Activated naive CD4-positive, alpha-beta T cell treated with anti-CD3 and anti-CD28 coated beads, Interleukin-2, amount 50 U/mL, for 72 hours (primary cell): ENCODE data around the gene NTM. TPM values are rescaled to one million over a fixed set of nuclear protein-coding genes. Genes with fewer than 3 reads are reported as not detected.

Experiments used
- ATAC-seq, 2 donors: fragments of 150-1000 bp; cut with Tn5 transposase; 2 replicates each; pipeline ENCODE4 v1.10.0; 2021; ENCODE audit warnings: mild to moderate bottlenecking in 2 of 2, moderate library complexity in 2 of 2
- DNase-seq, 2 donors: peaks; one replicate each; pipeline ENCODE4 v3.0.0; 2021 to 2022; ENCODE audit warnings: low spot score in 2 of 2
- H3K27ac Mint-ChIP-seq, 2 donors: one replicate each; pipeline ENCODE4 v1.8.0; 2022; ENCODE audit warnings: mild to moderate bottlenecking in 2 of 2, mixed read lengths in 2 of 2
- H3K36me3 Mint-ChIP-seq, 2 donors: one replicate each; pipeline ENCODE4 v1.8.0; 2022; ENCODE audit warnings: mixed read lengths in 2 of 2
- H3K9me3 Mint-ChIP-seq, 2 donors: one replicate each; pipeline ENCODE4 v1.8.0; 2022; ENCODE audit warnings: mixed read lengths in 2 of 2
- total RNA-seq, 2 donors: library from RNA; stranded (reverse); gene quantifications; one replicate each; pipeline ENCODE4 v1.2.3, GENCODE V29; 2022

NTM gene
- total RNA-seq, 2 donors from 2014 or later, result not detected

DNA sequence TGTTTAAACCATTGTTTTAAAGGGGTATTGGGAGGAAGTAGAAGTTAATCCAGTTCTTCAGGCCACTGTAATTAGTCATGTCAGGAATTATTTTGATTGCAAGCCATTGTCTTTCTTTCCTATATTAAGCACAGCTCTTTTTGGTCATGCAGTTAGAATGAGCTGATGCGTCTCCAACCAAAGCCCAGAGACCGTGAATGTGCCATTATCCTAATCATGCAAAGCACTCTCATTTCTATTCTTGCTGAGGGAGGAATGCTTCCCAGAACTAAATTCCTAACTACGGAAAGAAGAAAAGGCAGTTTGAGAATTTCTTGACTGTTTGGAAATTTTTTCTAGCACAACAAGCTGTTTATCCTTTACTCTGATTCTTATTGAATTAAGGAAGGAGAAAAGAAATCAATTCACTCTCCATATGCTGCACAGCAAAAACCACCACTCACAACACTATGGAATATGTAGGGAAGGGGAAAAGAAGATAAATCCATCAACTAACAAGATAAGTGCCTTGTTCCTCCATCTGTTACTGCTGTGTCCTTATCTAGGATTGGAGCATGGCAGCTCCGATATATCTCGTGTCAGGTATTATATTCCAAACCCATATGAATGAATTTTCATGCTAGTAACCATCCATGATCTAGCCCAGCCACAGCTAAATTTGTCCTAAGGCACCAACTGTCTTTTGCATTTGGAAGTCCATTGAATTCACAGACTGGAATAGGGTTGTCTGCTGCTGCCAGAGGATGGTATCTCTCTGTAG is 70.8 kb downstream of the NTM start:
- Mint-ChIP-seq H3K36me3 (peaks cover 0 to 12% of the 10 kb centered on the region in 2 donors), H3K27ac (no peak overlapping the region), H3K9me3 (peaks cover 28 to 30% of the 10 kb centered on the region in 2 donors)
- ATAC-seq, result no peak
- no peak for DNase-seq

- no peak for ATAC-seq
- DNase-seq, result no peak
- Mint-ChIP-seq H3K27ac (no peak overlapping the region), H3K36me3 (no peaks in the 10 kb centered on the region), H3K9me3 (peaks cover 5 to 11% of the 10 kb centered on the region in 2 donors)
These were observed 76.3 kb downstream of the NTM start for GRCh38 chr11:131446590-131447275.

DNA sequence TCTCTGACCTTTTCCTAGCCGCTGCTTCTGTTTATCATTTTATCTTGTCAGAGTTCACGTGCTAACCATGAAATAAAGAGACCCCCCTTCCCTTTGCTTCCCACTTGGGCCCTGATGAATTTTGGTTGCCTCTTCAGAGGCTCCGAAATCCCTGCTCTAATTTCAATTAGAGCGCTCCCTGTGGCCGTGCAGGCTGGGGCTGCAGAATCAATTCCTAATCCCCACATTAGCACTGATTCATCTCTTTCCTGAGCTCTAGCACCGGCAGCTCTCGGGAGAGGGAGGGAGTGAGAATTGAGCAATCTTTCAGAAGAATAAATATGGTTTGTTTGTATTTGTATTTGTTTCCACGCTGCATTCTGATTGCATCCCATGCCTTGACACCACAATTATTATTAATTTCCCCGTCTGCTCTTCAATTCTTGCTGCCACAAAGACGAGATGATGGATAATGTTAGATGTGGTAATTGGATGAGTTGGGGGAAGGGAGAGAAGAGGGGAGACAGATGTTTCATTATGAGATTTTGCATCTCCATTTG is 76.9 kb downstream of the NTM start:
- H3K27ac Mint-ChIP-seq, result no peak overlapping the region
- H3K9me3 Mint-ChIP-seq, result peaks cover 5 to 11% of the 10 kb centered on the region in 2 donors
- no peak for ATAC-seq
- H3K36me3 Mint-ChIP-seq, result no peaks in the 10 kb centered on the region
- no peak for DNase-seq

DNA sequence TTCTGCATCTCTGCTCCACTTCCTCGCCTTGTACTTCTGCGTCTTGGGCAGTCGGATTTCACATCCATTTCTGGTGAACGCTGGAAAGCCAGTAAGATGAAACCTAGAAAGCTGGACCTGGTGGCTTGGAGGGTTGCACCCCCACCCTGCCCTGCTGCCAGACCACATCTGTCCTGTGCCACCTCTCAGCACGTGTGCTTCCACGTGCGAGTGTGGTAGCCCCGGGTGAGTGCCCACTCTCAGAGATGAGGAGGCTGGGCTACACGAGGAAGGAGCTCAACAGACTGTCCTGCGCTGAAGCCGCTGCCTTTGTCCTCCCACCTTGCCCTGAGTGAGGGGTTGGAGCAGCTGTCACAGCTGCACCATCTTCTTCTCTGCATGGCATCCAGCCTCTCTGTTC is 77.5 kb downstream of the NTM start:
- Mint-ChIP-seq H3K27ac (no peak overlapping the region), H3K9me3 (peaks cover 5 to 11% of the 10 kb centered on the region in 2 donors), H3K36me3 (no peaks in the 10 kb centered on the region)
- no peak for DNase-seq
- ATAC-seq, result no peak

DNA sequence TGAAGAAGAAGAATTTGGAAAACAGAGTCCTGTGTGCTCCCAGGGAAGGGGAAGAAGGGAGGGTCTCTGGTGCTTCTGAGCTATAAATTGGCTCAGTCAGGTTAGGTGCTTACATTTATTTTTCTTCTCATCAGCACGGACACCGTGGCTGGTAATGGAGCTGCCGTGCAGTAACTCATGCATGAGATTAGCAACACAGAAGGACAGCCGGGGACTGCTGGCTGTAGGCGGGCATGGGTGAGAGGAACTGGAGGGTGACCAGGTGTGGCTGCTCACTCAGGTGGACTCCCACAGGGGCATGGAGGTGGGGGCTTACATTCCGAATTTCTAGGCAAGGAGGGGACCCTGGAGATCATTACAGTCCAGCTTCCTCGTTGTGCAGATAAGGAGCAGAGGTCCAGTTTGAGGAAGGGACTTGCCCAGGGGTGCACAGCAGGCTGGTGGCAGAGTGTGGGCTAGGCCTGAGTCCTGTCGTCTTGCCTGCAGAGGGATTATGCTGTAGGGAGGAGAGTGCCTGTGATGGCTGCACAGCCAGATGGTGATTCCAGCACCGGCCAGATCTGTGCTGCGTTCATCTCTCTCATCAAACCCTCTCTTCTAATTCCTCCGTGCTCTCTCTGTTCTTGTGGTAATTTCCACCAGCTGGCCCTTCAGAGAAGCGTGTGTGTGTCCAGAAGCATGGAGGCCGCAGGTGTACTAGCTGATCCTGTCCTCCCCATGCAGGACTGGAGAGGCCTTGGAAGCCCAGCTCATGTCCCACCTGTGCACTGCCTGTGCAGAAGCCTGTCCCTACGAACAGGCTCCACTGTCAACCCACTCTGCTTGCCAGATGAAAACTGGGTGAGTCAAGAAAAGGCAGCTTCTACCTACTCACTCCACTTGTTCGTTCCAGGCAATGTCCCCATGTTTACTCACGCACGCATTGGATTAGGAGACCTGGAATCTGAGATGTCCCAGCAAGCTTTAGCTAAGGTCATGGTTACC is 78.9 kb downstream of the NTM start:
- no peak for ATAC-seq
- H3K9me3 Mint-ChIP-seq, result peaks cover 5 to 9% of the 10 kb centered on the region in 2 donors

DNA sequence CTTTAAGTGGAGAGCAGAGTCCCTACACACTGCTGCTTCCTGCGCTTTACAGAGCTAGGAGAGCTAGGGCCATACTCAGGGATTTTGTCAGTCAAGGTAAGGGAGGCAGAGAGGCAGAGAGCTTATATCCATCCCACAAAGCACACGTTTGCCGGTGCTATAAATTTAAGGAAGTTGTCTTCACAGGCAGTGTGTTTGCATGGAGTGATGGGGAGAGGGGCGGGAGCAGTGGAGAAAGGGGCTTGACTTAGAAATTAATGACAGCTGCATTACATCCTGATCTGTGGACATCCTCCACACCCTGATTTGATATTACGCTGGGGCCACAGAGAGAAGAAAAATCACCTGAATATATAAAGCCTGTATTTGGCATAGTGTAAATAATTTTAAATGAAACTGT is 84.1 kb downstream of the NTM start:
- ATAC-seq, result no peak
- DNase-seq, result no peak
- Mint-ChIP-seq H3K9me3 (peaks cover 0 to 12% of the 10 kb centered on the region in 2 donors), H3K36me3 (peaks cover 0 to 6% of the 10 kb centered on the region in 2 donors), H3K27ac (no peak overlapping the region)

More for the DNA sequence above, 78.9 kb downstream of the NTM start:
- no peak overlapping the region for H3K27ac Mint-ChIP-seq
- DNase-seq, result no peak
- no peaks in the 10 kb centered on the region for H3K36me3 Mint-ChIP-seq

DNA sequence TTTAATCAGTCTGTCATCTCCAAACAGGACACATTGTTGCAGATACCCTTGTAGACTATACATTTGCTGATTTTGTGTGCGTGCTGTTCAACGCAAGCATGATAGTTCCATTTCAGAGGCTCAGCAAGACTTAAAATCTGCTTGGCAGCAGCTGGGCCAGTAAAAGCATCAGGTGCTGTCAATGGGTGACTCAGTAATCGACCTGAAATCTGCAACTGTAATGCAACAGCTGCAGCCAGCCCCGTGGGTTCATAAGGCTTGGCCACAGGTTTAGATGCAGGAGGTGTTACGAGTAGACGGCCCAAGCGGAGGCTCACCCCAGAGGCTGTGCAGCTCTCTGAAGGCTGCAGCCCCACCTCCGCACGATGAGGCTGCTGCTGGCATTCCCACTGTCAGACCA is 84.6 kb downstream of the NTM start:
- DNase-seq (no peak), ATAC-seq (no peak)
- no peak overlapping the region for H3K27ac Mint-ChIP-seq
- peaks cover 0 to 12% of the 10 kb centered on the region in 2 donors for H3K9me3 Mint-ChIP-seq
- H3K36me3 Mint-ChIP-seq, result peaks cover 0 to 6% of the 10 kb centered on the region in 2 donors

DNA sequence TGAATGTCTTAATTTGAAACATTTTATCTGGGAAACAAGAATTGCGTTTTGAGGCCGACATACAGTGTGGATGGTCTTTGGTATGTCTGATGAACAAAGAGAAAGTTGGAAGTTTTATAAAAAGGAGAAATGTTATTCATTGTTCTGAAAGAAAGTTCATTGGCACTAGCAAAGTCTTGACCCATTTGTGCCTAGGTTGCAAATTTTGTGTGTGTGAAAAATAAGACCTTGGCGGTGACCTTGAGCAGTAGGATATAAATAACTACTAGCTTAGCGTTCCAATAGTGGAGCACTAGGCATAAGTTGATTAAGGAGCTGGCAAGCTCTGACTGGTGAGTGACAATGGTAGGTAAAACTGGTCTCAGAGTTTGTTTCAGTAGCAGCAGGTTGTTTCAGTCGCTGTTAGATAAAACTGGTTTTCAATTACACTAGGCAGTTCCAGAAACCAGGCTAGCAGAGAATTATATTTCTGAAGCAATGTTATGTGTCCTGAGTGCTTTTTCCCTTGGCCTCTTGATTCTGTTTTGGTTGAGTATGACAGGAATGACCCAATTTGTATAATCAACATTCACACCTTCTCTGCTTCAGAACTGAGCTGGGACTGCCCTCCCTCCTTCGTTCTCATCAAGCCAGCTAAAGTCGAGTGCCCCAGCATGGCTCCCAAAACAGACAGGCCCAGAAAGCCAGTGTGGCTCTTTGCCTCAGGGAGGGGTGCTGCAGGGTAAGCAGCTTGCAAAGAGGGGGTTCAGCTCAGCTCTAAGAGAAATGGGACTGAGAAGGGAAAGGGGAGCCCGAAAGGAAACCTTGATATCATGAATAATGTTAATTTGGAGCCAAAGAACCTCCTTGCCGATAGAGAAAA is 85.7 kb downstream of the NTM start:
- no peak for DNase-seq
- H3K9me3 Mint-ChIP-seq, result peaks cover 0 to 12% of the 10 kb centered on the region in 2 donors
- no peak overlapping the region for H3K27ac Mint-ChIP-seq
- ATAC-seq, result no peak
- H3K36me3 Mint-ChIP-seq, result peaks cover 0 to 6% of the 10 kb centered on the region in 2 donors

GRCh38 chr11:131457163-131457562 is 86.7 kb downstream of the NTM start:
- ATAC-seq, result no peak

GRCh38 chr11:131458421-131458820 is 88.0 kb downstream of the NTM start:
- H3K36me3 Mint-ChIP-seq, result peaks cover 0 to 6% of the 10 kb centered on the region in 2 donors
- no peak overlapping the region for H3K27ac Mint-ChIP-seq
- DNase-seq (no peak), ATAC-seq (no peak)
- H3K9me3 Mint-ChIP-seq, result peaks cover 0 to 6% of the 10 kb centered on the region in 2 donors

More at GRCh38 chr11:131457163-131457562, 86.7 kb downstream of the NTM start:
- Mint-ChIP-seq H3K36me3 (peaks cover 0 to 6% of the 10 kb centered on the region in 2 donors), H3K9me3 (peaks cover 0 to 6% of the 10 kb centered on the region in 2 donors), H3K27ac (no peak overlapping the region)
- no peak for DNase-seq

DNA sequence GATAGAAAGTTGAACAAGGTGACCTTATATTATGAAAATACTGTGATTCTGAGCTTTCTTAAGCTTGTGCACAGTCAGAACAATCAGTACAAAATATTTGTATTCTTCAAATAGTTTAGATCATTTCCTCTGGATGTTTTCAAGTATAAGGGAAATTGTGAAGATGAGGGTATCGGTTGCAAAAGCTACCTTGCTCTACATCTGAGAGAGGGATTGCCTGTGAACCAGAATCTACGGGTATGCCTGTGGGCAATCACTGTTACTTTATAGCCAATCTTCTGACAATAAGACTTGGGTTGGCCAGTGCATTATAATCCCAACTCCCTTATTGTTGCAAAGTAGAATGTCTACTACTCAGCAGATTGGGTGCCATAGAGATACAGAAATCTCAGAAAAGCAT is 90.5 kb downstream of the NTM start:
- H3K9me3 Mint-ChIP-seq, result peaks cover 0 to 6% of the 10 kb centered on the region in 2 donors
- ATAC-seq (no peak), DNase-seq (no peak)
- H3K36me3 Mint-ChIP-seq, result no peaks in the 10 kb centered on the region
- H3K27ac Mint-ChIP-seq, result no peak overlapping the region

GRCh38 chr11:131462622-131463021 is 92.2 kb downstream of the NTM start:
- DNase-seq (no peak), ATAC-seq (no peak)
- Mint-ChIP-seq H3K36me3 (no peaks in the 10 kb centered on the region), H3K27ac (no peak overlapping the region), H3K9me3 (no peaks in the 10 kb centered on the region)

- Mint-ChIP-seq H3K9me3 (no peaks in the 10 kb centered on the region), H3K27ac (no peak overlapping the region), H3K36me3 (no peaks in the 10 kb centered on the region)
- DNase-seq, result no peak
- no peak for ATAC-seq
These were observed 92.7 kb downstream of the NTM start for GRCh38 chr11:131463162-131463561.

DNA sequence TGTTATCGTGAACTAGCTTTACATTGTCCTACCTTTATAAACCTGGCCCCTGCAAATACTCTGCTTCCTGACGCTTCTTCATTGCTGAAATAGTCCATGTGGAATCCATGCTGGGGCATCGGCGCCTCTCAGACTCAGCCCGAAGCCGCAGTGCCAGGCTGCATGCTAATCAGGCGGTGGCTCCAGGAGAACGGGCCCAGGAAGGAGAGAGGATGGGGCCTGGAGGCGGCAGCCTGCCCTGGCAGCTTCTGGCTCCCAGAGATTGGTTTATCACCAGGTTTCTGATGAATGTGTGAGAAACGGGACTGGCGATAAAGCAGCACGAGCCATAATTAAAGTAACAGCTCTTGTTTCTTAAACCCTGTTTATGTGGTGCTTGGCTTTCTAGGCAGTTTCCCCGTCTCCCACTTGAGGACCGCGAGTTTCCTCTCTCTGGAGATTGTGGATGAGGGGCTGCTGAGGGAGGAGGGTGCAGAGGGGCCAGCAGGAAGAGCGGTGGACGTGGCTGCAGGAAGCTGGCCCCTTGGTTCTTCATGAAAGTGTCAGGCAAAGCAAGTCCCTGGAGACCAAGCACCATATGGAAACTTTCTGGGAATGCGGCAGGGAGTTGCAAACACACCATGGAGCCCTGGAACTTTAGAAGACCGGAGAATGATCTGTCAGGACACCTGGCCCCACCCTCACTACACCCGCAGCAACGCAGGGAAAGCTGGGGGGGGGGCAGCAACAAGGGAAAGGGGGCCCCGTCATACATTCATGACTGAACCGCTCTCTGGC is 93.4 kb downstream of the NTM start:
- DNase-seq, result no peak
- no peaks in the 10 kb centered on the region for H3K9me3 Mint-ChIP-seq
- ATAC-seq, result no peak
- no peaks in the 10 kb centered on the region for H3K36me3 Mint-ChIP-seq
- no peak overlapping the region for H3K27ac Mint-ChIP-seq

DNA sequence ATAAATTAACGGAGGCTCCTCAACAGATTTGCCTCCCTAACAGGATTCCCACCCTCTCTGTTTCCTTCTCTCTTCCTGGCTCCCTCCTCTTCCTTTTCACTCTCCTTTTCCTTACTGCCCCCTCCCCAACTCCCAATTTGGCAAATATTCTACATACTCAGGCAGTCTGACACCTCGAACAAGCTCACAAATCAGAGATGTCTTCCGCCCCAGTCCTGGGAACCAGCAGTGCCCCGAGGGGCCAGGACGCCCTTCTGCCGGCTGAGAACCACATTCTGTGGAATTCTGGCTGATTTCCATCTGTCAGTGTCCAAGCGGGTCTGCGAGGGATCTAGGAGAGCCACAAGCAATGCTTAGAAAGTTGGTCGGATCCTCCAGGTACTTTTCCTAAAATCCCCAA is 94.0 kb downstream of the NTM start:
- DNase-seq (no peak), ATAC-seq (no peak)
- H3K9me3 Mint-ChIP-seq, result no peaks in the 10 kb centered on the region
- H3K36me3 Mint-ChIP-seq, result no peaks in the 10 kb centered on the region
- H3K27ac Mint-ChIP-seq, result no peak overlapping the region
